HCT116 (cell line): ENCODE results near the gene AUTS2. TPM values are rescaled to one million over a fixed set of nuclear protein-coding genes. Genes with fewer than 3 reads are reported as not detected.

Experiments used
- ATAC-seq: fragments of 200-7000 bp; cut with Tn5 transposase; 2 replicates; pipeline ENCODE4 v1.9.1; 2020; ENCODE audit warnings: mild to moderate bottlenecking, moderate library complexity
- BruUV-seq: library from RNA; stranded (reverse); fragments of 400-500 nt; replicated peaks from 2 replicates; lab custom pipeline; 2021; lab: Mats Ljungman, UMichigan
- CTCF ChIA-PET: fragments of 300-600 bp; sonication (Branson Sonifier 250); formaldehyde crosslinking; loops from one replicate; lab custom pipeline; 2021; ENCODE audit warnings: antibody characterized with exemption; lab: Charles Lee
- POLR2A ChIA-PET: fragments of 300-600, 350-600 bp; sonication (Branson Sonifier 250); formaldehyde crosslinking; loops from one replicate; lab custom pipeline; 2021; ENCODE audit warnings: antibody characterized with exemption; lab: Charles Lee
- RAD21 ChIA-PET, 2 experiments: fragments of 300-600 bp; sonication (Branson Sonifier 250); formaldehyde crosslinking; loops; one replicate each; lab custom pipeline; 2023; ENCODE audit warnings: low total read pairs in 2 of 2; ENCODE audit not compliant: uncharacterized antibody in 2 of 2, unreplicated experiment in 2 of 2, low non-redundant PET in 1 of 2; lab: Charles Lee
- DNase-seq: peaks from one replicate; pipeline ENCODE4 v3.0.0-alpha.2; 2010; ENCODE audit warnings: low read depth, low spot score
- H2AFZ ChIP-seq: fragments of 200-600 bp; shearing (Covaris generic), sonication (generic); 2 replicates; pipeline ENCODE4 v1.6.1; 2017; ENCODE audit warnings: low read depth, mixed run types, mixed read lengths, antibody characterized with exemption, low read length; ENCODE audit not compliant: poor library complexity, severe bottlenecking
- H3K27ac ChIP-seq: 2 replicates; pipeline ENCODE4 v1.5.1; 2012; ENCODE audit warnings: low read depth, low read length
- H3K27me3 ChIP-seq: fragments of 200-600 bp; sonication (generic); 2 replicates; pipeline ENCODE4 v1.6.1; 2016; ENCODE audit warnings: mixed run types, low read length, mixed read lengths; ENCODE audit not compliant: insufficient read depth
- H3K36me3 ChIP-seq, 2 experiments: fragments of 200-500 bp in 1 of 2; fragments of 200-600 bp in 1 of 2; sonication (Bioruptor generic) in 1 of 2; sonication (generic) in 1 of 2; 2 replicates each; pipeline versions ENCODE4 v1.5.1 to v1.6.1; 2014 to 2016; ENCODE audit warnings: low read length in 2 of 2, inconsistent platforms in 1 of 2, mixed read lengths in 1 of 2, mixed run types in 1 of 2; ENCODE audit not compliant: insufficient read depth in 2 of 2, control insufficient read depth in 1 of 2
- H3K4me1 ChIP-seq, 2 experiments: fragments of 200-600 bp in 1 of 2; sonication (generic) in 1 of 2; 2 replicates each; pipeline versions ENCODE4 v1.5.1 to v1.6.1; 2012 to 2017; ENCODE audit warnings: low read length in 2 of 2, inconsistent platforms in 1 of 2, mild to moderate bottlenecking in 1 of 2, mixed read lengths in 1 of 2, mixed run types in 1 of 2, moderate library complexity in 1 of 2; ENCODE audit not compliant: insufficient read depth in 2 of 2, control insufficient read depth in 1 of 2
- H3K4me2 ChIP-seq: fragments of 200-600 bp; sonication (generic); 2 replicates; pipeline ENCODE4 v1.6.1; 2017; ENCODE audit warnings: mixed run types, low read length, mixed read lengths
- H3K4me3 ChIP-seq, 2 experiments: fragments of 200-600 bp in 1 of 2; sonication (generic) in 1 of 2; replicated peaks in 1 of 2; 2 replicates each; pipeline ENCODE4 v1.5.1; 2011 to 2016; ENCODE audit warnings: low read length in 2 of 2, control low read depth in 1 of 2, low read depth in 1 of 2, mild to moderate bottlenecking in 1 of 2, mixed read lengths in 1 of 2, mixed run types in 1 of 2
- H3K79me2 ChIP-seq: fragments of 200-600 bp; sonication (generic); 2 replicates; pipeline ENCODE4 v1.6.1; 2017; ENCODE audit warnings: mild to moderate bottlenecking, mixed run types, low read length, moderate library complexity, mixed read lengths; ENCODE audit not compliant: insufficient read depth
- H3K9ac ChIP-seq: fragments of 200-600 bp; sonication (generic); 2 replicates; pipeline ENCODE4 v1.6.1; 2016; ENCODE audit warnings: low read length, mixed read lengths
- H3K9me2 ChIP-seq: fragments of 200-600 bp; sonication (generic), shearing (Covaris generic); 2 replicates; pipeline ENCODE4 v1.6.1; 2017; ENCODE audit warnings: mixed run types, mild to moderate bottlenecking, moderate library complexity; ENCODE audit not compliant: insufficient read depth
- H3K9me3 ChIP-seq, 2 experiments: fragments of 200-500 bp in 1 of 2; fragments of 200-600 bp in 1 of 2; sonication (Bioruptor generic) in 1 of 2; sonication (generic) in 1 of 2; 2 replicates each; pipeline ENCODE4 v1.6.1; 2014 to 2017; ENCODE audit warnings: low read length in 2 of 2, mixed read lengths in 2 of 2, inconsistent platforms in 1 of 2, low read depth in 1 of 2, mild to moderate bottlenecking in 1 of 2, mixed run types in 1 of 2, moderate library complexity in 1 of 2; ENCODE audit not compliant: control insufficient read depth in 1 of 2, insufficient read depth in 1 of 2
- H4K20me1 ChIP-seq: fragments of 200-600 bp; sonication (generic), shearing (Covaris generic); 2 replicates; pipeline ENCODE4 v1.6.1; 2017; ENCODE audit warnings: mixed run types, mild to moderate bottlenecking, moderate library complexity; ENCODE audit not compliant: insufficient read depth
- CEBPB ChIP-seq: IDR thresholded peaks from 2 replicates; pipeline ENCODE4 v1.6.1; 2012; ENCODE audit warnings: low read depth
- CTCF ChIP-seq, 3 experiments: fragments of 200-600 bp in 1 of 3; sonication (generic) in 1 of 3; IDR thresholded peaks in 2 of 3; conservative IDR thresholded peaks in 1 of 3; 2 replicates each; pipeline ENCODE4 v1.5.1; 2012 to 2017; ENCODE audit warnings: low read depth in 2 of 3, low read length in 2 of 3, antibody characterized with exemption in 1 of 3, borderline replicate concordance in 1 of 3, control low read depth in 1 of 3, mild to moderate bottlenecking in 1 of 3, mixed read lengths in 1 of 3, mixed run types in 1 of 3, moderate library complexity in 1 of 3; ENCODE audit not compliant: insufficient read depth in 1 of 3
- EGR1 ChIP-seq: IDR thresholded peaks from 2 replicates; pipeline ENCODE4 v1.6.1; 2012; ENCODE audit warnings: low read depth
- ELF1 ChIP-seq: IDR thresholded peaks from 2 replicates; pipeline ENCODE4 v1.6.1; 2012; ENCODE audit warnings: low read depth, borderline replicate concordance
- EZH2phosphoT487 ChIP-seq: fragments of 200-600 bp; IDR thresholded peaks from 2 replicates; pipeline ENCODE4 v1.6.1; 2018; ENCODE audit warnings: antibody characterized with exemption, borderline replicate concordance
- FOSL1 ChIP-seq: IDR thresholded peaks from 2 replicates; pipeline ENCODE4 v1.6.1; 2012; ENCODE audit warnings: low read depth
- JUND ChIP-seq: IDR thresholded peaks from 2 replicates; pipeline ENCODE4 v1.6.1; 2012
- POLR2A ChIP-seq: IDR thresholded peaks from 2 replicates; pipeline ENCODE4 v1.7.0; 2011; ENCODE audit warnings: borderline replicate concordance; ENCODE audit not compliant: insufficient read depth, insufficient read length; ENCODE audit errors: extremely low read depth
- POLR2AphosphoS5 ChIP-seq: IDR thresholded peaks from 2 replicates; pipeline ENCODE4 v1.6.1; 2011; ENCODE audit warnings: mild to moderate bottlenecking, low read depth, low read length, moderate library complexity
- RAD21 ChIP-seq: IDR thresholded peaks from 2 replicates; pipeline ENCODE4 v1.6.1; 2012; ENCODE audit warnings: low read depth, mild to moderate bottlenecking
- SIN3A ChIP-seq: IDR thresholded peaks from 2 replicates; pipeline ENCODE4 v1.6.1; 2012; ENCODE audit warnings: low read depth
- SP1 ChIP-seq: IDR thresholded peaks from 2 replicates; pipeline ENCODE4 v1.6.1; 2012; ENCODE audit warnings: low read depth
- TCF7L2 ChIP-seq: IDR thresholded peaks from 2 replicates; pipeline ENCODE4 v1.7.0; 2011; ENCODE audit warnings: borderline replicate concordance, inconsistent platforms; ENCODE audit not compliant: insufficient read depth, insufficient read length; ENCODE audit errors: extremely low read depth
- ZFX ChIP-seq: fragments of 450-650 bp; IDR thresholded peaks from 2 replicates; pipeline ENCODE4 v1.6.1; 2017
- ZNF274 ChIP-seq: fragments of 200-500 bp; sonication (Bioruptor generic); IDR thresholded peaks from 2 replicates; pipeline ENCODE4 v1.6.1; 2014; ENCODE audit warnings: mild to moderate bottlenecking, low read depth, low read length, inconsistent platforms
- intact Hi-C: fragments of 100-400 bp; cut with micrococcal nuclease; formaldehyde crosslinking; loops from 2 replicates; pipeline ENCODE4 v1.10.0; 2022
- total RNA-seq: library from RNA; stranded (reverse); gene quantifications from one replicate; pipeline ENCODE4 v1.2.1, GENCODE V29; 2021; ENCODE audit not compliant: unreplicated experiment
- TF ChIP-seq, protein P1 (sequence below): IDR thresholded peaks from 2 replicates; pipeline ENCODE4 v1.6.1; 2012; ENCODE audit warnings: low read depth
- TF ChIP-seq, protein P2 (sequence below): IDR thresholded peaks from 2 replicates; pipeline ENCODE4 v1.6.1; 2012
- TF ChIP-seq, protein P3 (sequence below): IDR thresholded peaks from 2 replicates; pipeline ENCODE4 v1.6.1; 2011; ENCODE audit warnings: mild to moderate bottlenecking, low read length, moderate library complexity; ENCODE audit not compliant: insufficient replicate concordance; ENCODE audit errors: extremely low read depth
- TF ChIP-seq, protein P4 (sequence below): IDR thresholded peaks from 2 replicates; pipeline ENCODE4 v1.6.1; 2012

AUTS2 gene
- total RNA-seq, 1 experiment from 2014 or later, result 0.93 TPM

DNA sequence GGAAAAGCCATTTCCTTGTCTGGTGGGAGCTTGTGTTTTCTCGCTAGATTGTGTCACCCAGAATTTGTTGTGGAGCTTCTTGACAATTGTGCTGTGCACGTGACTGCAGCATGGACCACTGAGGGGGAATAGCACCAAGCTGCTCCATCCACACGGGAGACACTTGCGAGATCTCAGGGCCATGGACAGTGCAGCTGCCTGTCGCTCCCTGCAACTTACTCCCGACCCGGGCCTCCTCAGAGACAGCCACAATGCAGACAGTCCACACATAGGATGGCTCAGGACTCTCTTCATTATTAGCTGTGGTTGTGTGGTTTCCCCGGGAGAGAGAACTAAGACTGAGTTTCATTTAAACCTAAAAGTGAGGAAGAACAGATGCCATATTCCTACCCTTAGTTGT, 860.5 kb downstream of the AUTS2 start:
- RAD21 ChIA-PET, result no interaction called here
- TF ChIP-seq SP1 (no peak), CTCF (IDR thresholded peaks at IDR 0.05 in 2 of 3, conservative IDR thresholded peaks at IDR 0.05 in 1 of 3; ENCODE audit: borderline replicate concordance in 1 of 3, insufficient read depth in 1 of 3, low read depth in 2 of 3, low read length in 2 of 3) (no peak), ZNF274 (no peak), TCF7L2 (no peak), EGR1 (no peak), ELF1 (no peak), RAD21 (no peak), JUND (no peak), POLR2AphosphoS5 (no peak), EZH2phosphoT487 (no peak), FOSL1 (no peak), POLR2A (no peak), ZFX (no peak), CEBPB (no peak), SIN3A (no peak)
- TF ChIP-seq, protein P1, sequence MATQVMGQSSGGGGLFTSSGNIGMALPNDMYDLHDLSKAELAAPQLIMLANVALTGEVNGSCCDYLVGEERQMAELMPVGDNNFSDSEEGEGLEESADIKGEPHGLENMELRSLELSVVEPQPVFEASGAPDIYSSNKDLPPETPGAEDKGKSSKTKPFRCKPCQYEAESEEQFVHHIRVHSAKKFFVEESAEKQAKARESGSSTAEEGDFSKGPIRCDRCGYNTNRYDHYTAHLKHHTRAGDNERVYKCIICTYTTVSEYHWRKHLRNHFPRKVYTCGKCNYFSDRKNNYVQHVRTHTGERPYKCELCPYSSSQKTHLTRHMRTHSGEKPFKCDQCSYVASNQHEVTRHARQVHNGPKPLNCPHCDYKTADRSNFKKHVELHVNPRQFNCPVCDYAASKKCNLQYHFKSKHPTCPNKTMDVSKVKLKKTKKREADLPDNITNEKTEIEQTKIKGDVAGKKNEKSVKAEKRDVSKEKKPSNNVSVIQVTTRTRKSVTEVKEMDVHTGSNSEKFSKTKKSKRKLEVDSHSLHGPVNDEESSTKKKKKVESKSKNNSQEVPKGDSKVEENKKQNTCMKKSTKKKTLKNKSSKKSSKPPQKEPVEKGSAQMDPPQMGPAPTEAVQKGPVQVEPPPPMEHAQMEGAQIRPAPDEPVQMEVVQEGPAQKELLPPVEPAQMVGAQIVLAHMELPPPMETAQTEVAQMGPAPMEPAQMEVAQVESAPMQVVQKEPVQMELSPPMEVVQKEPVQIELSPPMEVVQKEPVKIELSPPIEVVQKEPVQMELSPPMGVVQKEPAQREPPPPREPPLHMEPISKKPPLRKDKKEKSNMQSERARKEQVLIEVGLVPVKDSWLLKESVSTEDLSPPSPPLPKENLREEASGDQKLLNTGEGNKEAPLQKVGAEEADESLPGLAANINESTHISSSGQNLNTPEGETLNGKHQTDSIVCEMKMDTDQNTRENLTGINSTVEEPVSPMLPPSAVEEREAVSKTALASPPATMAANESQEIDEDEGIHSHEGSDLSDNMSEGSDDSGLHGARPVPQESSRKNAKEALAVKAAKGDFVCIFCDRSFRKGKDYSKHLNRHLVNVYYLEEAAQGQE, result no peak
- TF ChIP-seq, protein P2, sequence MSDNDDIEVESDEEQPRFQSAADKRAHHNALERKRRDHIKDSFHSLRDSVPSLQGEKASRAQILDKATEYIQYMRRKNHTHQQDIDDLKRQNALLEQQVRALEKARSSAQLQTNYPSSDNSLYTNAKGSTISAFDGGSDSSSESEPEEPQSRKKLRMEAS, result no peak
- TF ChIP-seq, protein P3, sequence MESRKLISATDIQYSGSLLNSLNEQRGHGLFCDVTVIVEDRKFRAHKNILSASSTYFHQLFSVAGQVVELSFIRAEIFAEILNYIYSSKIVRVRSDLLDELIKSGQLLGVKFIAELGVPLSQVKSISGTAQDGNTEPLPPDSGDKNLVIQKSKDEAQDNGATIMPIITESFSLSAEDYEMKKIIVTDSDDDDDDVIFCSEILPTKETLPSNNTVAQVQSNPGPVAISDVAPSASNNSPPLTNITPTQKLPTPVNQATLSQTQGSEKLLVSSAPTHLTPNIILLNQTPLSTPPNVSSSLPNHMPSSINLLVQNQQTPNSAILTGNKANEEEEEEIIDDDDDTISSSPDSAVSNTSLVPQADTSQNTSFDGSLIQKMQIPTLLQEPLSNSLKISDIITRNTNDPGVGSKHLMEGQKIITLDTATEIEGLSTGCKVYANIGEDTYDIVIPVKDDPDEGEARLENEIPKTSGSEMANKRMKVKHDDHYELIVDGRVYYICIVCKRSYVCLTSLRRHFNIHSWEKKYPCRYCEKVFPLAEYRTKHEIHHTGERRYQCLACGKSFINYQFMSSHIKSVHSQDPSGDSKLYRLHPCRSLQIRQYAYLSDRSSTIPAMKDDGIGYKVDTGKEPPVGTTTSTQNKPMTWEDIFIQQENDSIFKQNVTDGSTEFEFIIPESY, result no peak
- TF ChIP-seq, protein P4, sequence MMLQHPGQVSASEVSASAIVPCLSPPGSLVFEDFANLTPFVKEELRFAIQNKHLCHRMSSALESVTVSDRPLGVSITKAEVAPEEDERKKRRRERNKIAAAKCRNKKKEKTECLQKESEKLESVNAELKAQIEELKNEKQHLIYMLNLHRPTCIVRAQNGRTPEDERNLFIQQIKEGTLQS, result no peak
- TF ChIP-seq, all 23 proteins: peak for 0
- no peak overlapping the region for H2AFZ ChIP-seq
- no peak for ATAC-seq
- H3K9me2 ChIP-seq, result no peaks in the 10 kb centered on the region
- H3K79me2 ChIP-seq, result no peaks in the 10 kb centered on the region
- CTCF ChIA-PET, result no interaction called here
- H3K4me1 ChIP-seq, result no peaks in the 10 kb centered on the region
- no peak overlapping the region for H3K27ac ChIP-seq
- H3K27me3 ChIP-seq, result no peaks in the 10 kb centered on the region
- POLR2A ChIA-PET, result no interaction called here
- intact Hi-C loops, result no loop called here
- no peak overlapping the region for H3K4me2 ChIP-seq
- H3K9ac ChIP-seq, result no peak overlapping the region
- peaks cover 6 to 35% of the 10 kb centered on the region in 2 experiments; a peak in 2 of 4 replicates for H3K9me3 ChIP-seq
- H3K4me3 ChIP-seq, result no peak overlapping the region
- H3K36me3 ChIP-seq, result no peaks in the 10 kb centered on the region
- BruUV-seq, result no TSS peak
- no peaks in the 10 kb centered on the region for H4K20me1 ChIP-seq
- DNase-seq, result no peak
